ENCODE data around the gene KPNA4.
"Not testable (repeated sequence)": the region's sequence is repeated elsewhere in the genome, so short reads cannot be mapped to it uniquely, and the experiment has no call there.

KPNA4 gene

GRCh38 chr3:160459450-160459970 lies 105.9 kb downstream of the KPNA4 start:
- H3K4me1 ChIP-seq (ENCODE audit: insufficient read depth, low read length) = no peaks in the 10 kb centered on the region
- H3K9me3 ChIP-seq (ENCODE audit: insufficient read depth, low read length, severe bottlenecking) = no peaks in the 10 kb centered on the region
- no peak overlapping the region for H3K27ac ChIP-seq (ENCODE audit: low read length)
- no peaks in the 10 kb centered on the region for H3K79me2 ChIP-seq (ENCODE audit: insufficient read depth, low read length)
- DNase-seq (no peak), ATAC-seq (ENCODE audit: insufficient read depth, low read depth) (no peak)
- no peak overlapping the region for H2AFZ ChIP-seq (ENCODE audit: low read depth, low read length)
- no peak overlapping the region for H3K4me3 ChIP-seq (ENCODE audit: low read depth in 1 of 2, low read length in 2 of 2)
- H3K4me2 ChIP-seq (ENCODE audit: insufficient read depth, low read length) = no peak overlapping the region
- no peaks in the 10 kb centered on the region for H4K20me1 ChIP-seq (ENCODE audit: insufficient read depth, low read length)
- TF ChIP-seq CTCF (IDR thresholded peaks at IDR 0.05; ENCODE audit: borderline replicate concordance, extremely low read depth, low read length, poor library complexity, severe bottlenecking) = no peak
- no peak for TF ChIP-seq EZH2 (IDR thresholded peaks at IDR 0.05; ENCODE audit: borderline replicate concordance, low read depth, low read length, severe bottlenecking)
- peaks cover 14% of the 10 kb centered on the region for H3K27me3 ChIP-seq (ENCODE audit: insufficient read depth, low read length, poor library complexity)
- no peak overlapping the region for H3K9ac ChIP-seq (ENCODE audit: low read depth, low read length)
- no peaks in the 10 kb centered on the region for H3K36me3 ChIP-seq (ENCODE audit: insufficient read depth, low read length)

- TF ChIP-seq CTCF (IDR thresholded peaks at IDR 0.05; ENCODE audit: borderline replicate concordance, extremely low read depth, low read length, poor library complexity, severe bottlenecking) (no peak), EZH2 (IDR thresholded peaks at IDR 0.05; ENCODE audit: borderline replicate concordance, low read depth, low read length, severe bottlenecking) (no peak)
Observed at GRCh38 chr3:160458151-160458550, 107.2 kb downstream of the KPNA4 start.

GRCh38 chr3:160455846-160456245 lies 109.5 kb downstream of the KPNA4 start:
- no peak for DNase-seq
- Histone ChIP-seq H3K9ac (ENCODE audit: low read depth, low read length) (no peak overlapping the region), H3K36me3 (ENCODE audit: insufficient read depth, low read length) (no peaks in the 10 kb centered on the region), H3K4me2 (ENCODE audit: insufficient read depth, low read length) (no peak overlapping the region), H3K79me2 (ENCODE audit: insufficient read depth, low read length) (no peaks in the 10 kb centered on the region), H3K4me3 (ENCODE audit: low read depth in 1 of 2, low read length in 2 of 2) (no peak overlapping the region), H2AFZ (ENCODE audit: low read depth, low read length) (no peak overlapping the region), H3K4me1 (ENCODE audit: insufficient read depth, low read length) (no peaks in the 10 kb centered on the region), H4K20me1 (ENCODE audit: insufficient read depth, low read length) (no peaks in the 10 kb centered on the region), H3K27ac (ENCODE audit: low read length) (no peak overlapping the region), H3K9me3 (ENCODE audit: insufficient read depth, low read length, severe bottlenecking) (no peaks in the 10 kb centered on the region), H3K27me3 (ENCODE audit: insufficient read depth, low read length, poor library complexity) (peaks cover 4% of the 10 kb centered on the region)
- no peak for ATAC-seq (ENCODE audit: insufficient read depth, low read depth)
- TF ChIP-seq CTCF (IDR thresholded peaks at IDR 0.05; ENCODE audit: borderline replicate concordance, extremely low read depth, low read length, poor library complexity, severe bottlenecking) (no peak), EZH2 (IDR thresholded peaks at IDR 0.05; ENCODE audit: borderline replicate concordance, low read depth, low read length, severe bottlenecking) (no peak)

More at GRCh38 chr3:160458151-160458550, 107.2 kb downstream of the KPNA4 start:
- ATAC-seq (ENCODE audit: insufficient read depth, low read depth) = no peak
- Histone ChIP-seq H3K27ac (ENCODE audit: low read length) (no peak overlapping the region), H3K79me2 (ENCODE audit: insufficient read depth, low read length) (no peaks in the 10 kb centered on the region), H3K4me1 (ENCODE audit: insufficient read depth, low read length) (no peaks in the 10 kb centered on the region), H3K9me3 (ENCODE audit: insufficient read depth, low read length, severe bottlenecking) (no peaks in the 10 kb centered on the region), H3K4me3 (ENCODE audit: low read depth in 1 of 2, low read length in 2 of 2) (no peak overlapping the region), H4K20me1 (ENCODE audit: insufficient read depth, low read length) (no peaks in the 10 kb centered on the region), H3K9ac (ENCODE audit: low read depth, low read length) (no peak overlapping the region), H3K4me2 (ENCODE audit: insufficient read depth, low read length) (no peak overlapping the region), H3K27me3 (ENCODE audit: insufficient read depth, low read length, poor library complexity) (peaks cover 12% of the 10 kb centered on the region), H3K36me3 (ENCODE audit: insufficient read depth, low read length) (no peaks in the 10 kb centered on the region), H2AFZ (ENCODE audit: low read depth, low read length) (no peak overlapping the region)
- no peak for DNase-seq

GRCh38 chr3:160454995-160455394 lies 110.4 kb downstream of the KPNA4 start:
- TF ChIP-seq EZH2 (IDR thresholded peaks at IDR 0.05; ENCODE audit: borderline replicate concordance, low read depth, low read length, severe bottlenecking) = no peak
- no peak for TF ChIP-seq CTCF (IDR thresholded peaks at IDR 0.05; ENCODE audit: borderline replicate concordance, extremely low read depth, low read length, poor library complexity, severe bottlenecking)
- no peak overlapping the region for H3K4me3 ChIP-seq (ENCODE audit: low read depth in 1 of 2, low read length in 2 of 2)

GRCh38 chr3:160452251-160452650 lies 113.1 kb downstream of the KPNA4 start:
- H3K36me3 ChIP-seq (ENCODE audit: insufficient read depth, low read length); H3K27me3 ChIP-seq (ENCODE audit: insufficient read depth, low read length, poor library complexity); H3K4me3 ChIP-seq (ENCODE audit: low read depth in 1 of 2, low read length in 2 of 2); H3K79me2 ChIP-seq (ENCODE audit: insufficient read depth, low read length); H3K27ac ChIP-seq (ENCODE audit: low read length); H3K4me1 ChIP-seq (ENCODE audit: insufficient read depth, low read length); H3K4me2 ChIP-seq (ENCODE audit: insufficient read depth, low read length); H2AFZ ChIP-seq (ENCODE audit: low read depth, low read length); H4K20me1 ChIP-seq (ENCODE audit: insufficient read depth, low read length); H3K9ac ChIP-seq (ENCODE audit: low read depth, low read length); H3K9me3 ChIP-seq (ENCODE audit: insufficient read depth, low read length, severe bottlenecking); DNase-seq: not testable (repeated sequence)
- ATAC-seq (ENCODE audit: insufficient read depth, low read depth) = peak; percentile 35; the same call in 1 of the 3 replicates

More at GRCh38 chr3:160454995-160455394, 110.4 kb downstream of the KPNA4 start:
- H3K4me2 ChIP-seq (ENCODE audit: insufficient read depth, low read length) = no peak overlapping the region
- no peaks in the 10 kb centered on the region for H4K20me1 ChIP-seq (ENCODE audit: insufficient read depth, low read length)
- no peaks in the 10 kb centered on the region for H3K4me1 ChIP-seq (ENCODE audit: insufficient read depth, low read length)
- peaks cover 4% of the 10 kb centered on the region for H3K27me3 ChIP-seq (ENCODE audit: insufficient read depth, low read length, poor library complexity)
- ATAC-seq (ENCODE audit: insufficient read depth, low read depth) (no peak), DNase-seq (no peak)
- H3K9me3 ChIP-seq (ENCODE audit: insufficient read depth, low read length, severe bottlenecking) = no peaks in the 10 kb centered on the region
- no peaks in the 10 kb centered on the region for H3K36me3 ChIP-seq (ENCODE audit: insufficient read depth, low read length)
- H3K79me2 ChIP-seq (ENCODE audit: insufficient read depth, low read length) = no peaks in the 10 kb centered on the region
- H3K9ac ChIP-seq (ENCODE audit: low read depth, low read length) = no peak overlapping the region
- no peak overlapping the region for H2AFZ ChIP-seq (ENCODE audit: low read depth, low read length)
- H3K27ac ChIP-seq (ENCODE audit: low read length) = no peak overlapping the region
